HepG2 (cell line): ENCODE measurements around the gene LEAP2. TPM values are rescaled to one million over a fixed set of nuclear protein-coding genes. Genes with fewer than 3 reads are reported as not detected.

Experiments used
- DMAP1 ChIP-seq: IDR thresholded peaks from 2 replicates; pipeline ENCODE4 v1.6.1; 2016
- DNMT1 ChIP-seq: sonication (generic); formaldehyde crosslinking; IDR thresholded peaks from 2 replicates; pipeline ENCODE4 v1.5.1; 2020; ENCODE audit warnings: mild to moderate bottlenecking, missing genetic modification reagents
- HIVEP1 ChIP-seq: sonication (generic); formaldehyde crosslinking; IDR thresholded peaks from 2 replicates; pipeline ENCODE4 v1.4.0; 2020; ENCODE audit warnings: mild to moderate bottlenecking, missing genetic modification reagents
- KLF12 ChIP-seq: sonication (generic); formaldehyde crosslinking; IDR thresholded peaks from 2 replicates; pipeline ENCODE4 v1.4.0; 2020; ENCODE audit warnings: missing genetic modification reagents, borderline replicate concordance
- MAF1 ChIP-seq: sonication (generic); formaldehyde crosslinking; IDR thresholded peaks from 2 replicates; pipeline ENCODE4 v1.5.0; 2020; ENCODE audit warnings: missing genetic modification reagents, borderline replicate concordance
- MAFG ChIP-seq: sonication (generic); formaldehyde crosslinking; IDR thresholded peaks from 2 replicates; pipeline ENCODE4 v1.5.1; 2020; ENCODE audit warnings: mild to moderate bottlenecking, missing genetic modification reagents
- MED8 ChIP-seq: sonication (generic); formaldehyde crosslinking; IDR thresholded peaks from 2 replicates; pipeline ENCODE4 v1.8.1; 2023; ENCODE audit warnings: mild to moderate bottlenecking, missing genetic modification reagents; ENCODE audit not compliant: insufficient replicate concordance
- NFRKB ChIP-seq: fragments of 450-650 bp; IDR thresholded peaks from 2 replicates; pipeline ENCODE4 v1.6.1; 2017
- RFXANK ChIP-seq: IDR thresholded peaks from 2 replicates; pipeline ENCODE4 v1.6.1; 2016
- SIN3A ChIP-seq: IDR thresholded peaks from 2 replicates; pipeline ENCODE4 v1.6.1; 2011; ENCODE audit warnings: low read depth, mild to moderate bottlenecking, control low read depth, low read length, borderline replicate concordance
- TEAD3 ChIP-seq: optimal IDR thresholded peaks from 2 replicates; pipeline ENCODE3; 2016; ENCODE audit warnings: borderline replicate concordance
- ZNF441 ChIP-seq: sonication (generic); formaldehyde crosslinking; IDR thresholded peaks from 2 replicates; pipeline ENCODE4 v1.7.0; 2021; ENCODE audit warnings: missing genetic modification reagents, borderline replicate concordance
- ZNF563 ChIP-seq: sonication (generic); formaldehyde crosslinking; IDR thresholded peaks from 2 replicates; pipeline ENCODE4 v1.8.0; 2022; ENCODE audit warnings: mild to moderate bottlenecking, moderate library complexity, missing genetic modification reagents
- ZNF615 ChIP-seq: sonication (generic); formaldehyde crosslinking; IDR thresholded peaks from 2 replicates; pipeline ENCODE4 v1.5.0; 2020; ENCODE audit warnings: mild to moderate bottlenecking, missing genetic modification reagents, borderline replicate concordance
- ZNF768 ChIP-seq: sonication (generic); formaldehyde crosslinking; IDR thresholded peaks from 2 replicates; pipeline ENCODE4 v1.4.0; 2020; ENCODE audit warnings: missing genetic modification reagents
- ZNF773 ChIP-seq: sonication (generic); formaldehyde crosslinking; IDR thresholded peaks from 2 replicates; pipeline ENCODE4 v1.4.0; 2020; ENCODE audit warnings: missing genetic modification reagents, borderline replicate concordance
- ZNF883 ChIP-seq: sonication (generic); formaldehyde crosslinking; IDR thresholded peaks from 2 replicates; pipeline ENCODE4 v1.5.1; 2020; ENCODE audit warnings: mild to moderate bottlenecking, missing genetic modification reagents; ENCODE audit errors: not compliant biosample characterization
- polyA plus RNA-seq, 8 experiments: library from polyadenylated mRNA; depleted of rRNA in 3 of 8; stranded (reverse) in 7 of 8; unstranded in 1 of 8; fragments of >200 nt; fragmentation: Illumina TruSeq in 4 of 8; extraction: Trizol in 4 of 8; gene quantifications; 2 replicates each; pipeline versions ENCODE4 v1.2.1 to v1.2.3, GENCODE V29; 2011 to 2016; ENCODE audit warnings: low read depth in 4 of 8, missing spikeins in 1 of 8, mixed read lengths in 1 of 8; ENCODE audit not compliant: insufficient read depth in 1 of 8
- total RNA-seq, 5 experiments: library from RNA; depleted of rRNA; stranded (reverse); fragments of >200 nt; fragmentation: Illumina TruSeq; extraction: Trizol; gene quantifications; 2 replicates each; pipeline ENCODE4 v1.2.3, GENCODE V29; 2016; ENCODE audit warnings: low read depth in 1 of 5
- TF ChIP-seq, protein P1 (sequence below): sonication (generic); formaldehyde crosslinking; IDR thresholded peaks from 2 replicates; pipeline ENCODE4; 2020; ENCODE audit warnings: missing genetic modification reagents, mild to moderate bottlenecking, borderline replicate concordance
- TF ChIP-seq, protein P2 (sequence below): sonication (generic); formaldehyde crosslinking; IDR thresholded peaks from 2 replicates; pipeline ENCODE4 v1.9.0; 2021; ENCODE audit warnings: missing genetic modification reagents, mild to moderate bottlenecking, borderline replicate concordance
- TF ChIP-seq, protein P3 (sequence below): sonication (generic); formaldehyde crosslinking; conservative IDR thresholded peaks from 2 replicates; pipeline ENCODE4 v1.5.0; 2020; ENCODE audit warnings: missing genetic modification reagents
- TF ChIP-seq, protein P4 (sequence below): sonication (generic); formaldehyde crosslinking; IDR thresholded peaks from 2 replicates; pipeline ENCODE4 v1.4.0; 2020; ENCODE audit warnings: missing genetic modification reagents

LEAP2 gene
- total and polyA plus RNA-seq, 2 of the 13 experiments (the other 11 are each of a cell fraction or from before 2014, with no cell fraction given): 23.9 to 51.9 TPM

DNA sequence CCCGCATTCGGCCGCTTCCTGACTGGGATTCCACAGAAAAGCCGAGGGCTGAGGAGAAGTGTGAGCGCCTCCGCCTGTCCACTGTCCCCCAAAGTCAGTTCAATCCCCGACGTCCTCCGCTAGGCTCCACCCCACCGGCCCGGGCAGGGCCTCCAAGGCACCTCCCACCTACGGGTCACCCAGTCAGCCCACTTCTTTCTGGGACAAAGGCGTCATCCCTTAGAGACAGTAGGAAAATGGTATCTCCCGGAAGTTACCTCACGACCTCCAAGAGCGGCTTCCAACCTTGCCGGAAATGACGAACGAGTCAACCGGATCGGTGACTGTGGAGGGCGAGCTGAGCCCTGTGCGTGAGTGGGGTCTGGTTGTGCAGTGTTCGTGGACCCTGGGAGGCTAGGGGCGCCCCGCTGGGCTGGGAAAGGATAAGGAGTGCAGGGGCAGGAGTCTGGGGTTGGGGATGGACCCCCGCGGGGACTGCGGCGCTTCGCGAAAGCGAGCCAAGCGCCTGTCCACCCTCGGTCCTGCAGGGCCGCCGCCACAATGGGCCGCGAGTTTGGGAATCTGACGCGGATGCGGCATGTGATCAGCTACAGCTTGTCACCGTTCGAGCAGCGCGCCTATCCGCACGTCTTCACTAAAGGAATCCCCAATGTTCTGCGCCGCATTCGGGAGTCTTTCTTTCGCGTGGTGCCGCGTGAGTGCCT is 7.0 kb upstream of the LEAP2 start, which contains the start of the genes GDF9 and UQCRQ (continued):
- TF ChIP-seq ZNF615 (CRISPR knock-in tag) (no peak), SIN3A (peak; percentile 69; the same call in 1 of the 2 replicates), ZNF773 (CRISPR knock-in tag) (0 out of 2 replicates have a peak, but pooled peaks have one; percentile 54), ZNF768 (CRISPR knock-in tag) (peak; percentile 67; the same call in 1 of the 2 replicates), MAF1 (0 out of 2 replicates have a peak, but pooled peaks have one; percentile 60), ZNF883 (CRISPR knock-in tag) (peak; percentile 88), ZNF563 (CRISPR knock-in tag) (peak; percentile 36; the same call in 1 of the 2 replicates), DMAP1 (peak; percentile 81), MED8 (CRISPR knock-in tag) (peak; percentile 31), TEAD3 (CRISPR knock-in tag) (peak; percentile 49), KLF12 (no peak), MAFG (CRISPR knock-in tag) (no peak), HIVEP1 (CRISPR knock-in tag) (no peak; the same call in 1 of the 2 replicates), RFXANK (CRISPR knock-in tag) (no peak), DNMT1 (CRISPR knock-in tag) (peak; percentile 69; the same call in 1 of the 2 replicates), NFRKB (no peak), ZNF441 (CRISPR knock-in tag) (peak; percentile 83; the same call in 1 of the 2 replicates)
- TF ChIP-seq, protein P1, sequence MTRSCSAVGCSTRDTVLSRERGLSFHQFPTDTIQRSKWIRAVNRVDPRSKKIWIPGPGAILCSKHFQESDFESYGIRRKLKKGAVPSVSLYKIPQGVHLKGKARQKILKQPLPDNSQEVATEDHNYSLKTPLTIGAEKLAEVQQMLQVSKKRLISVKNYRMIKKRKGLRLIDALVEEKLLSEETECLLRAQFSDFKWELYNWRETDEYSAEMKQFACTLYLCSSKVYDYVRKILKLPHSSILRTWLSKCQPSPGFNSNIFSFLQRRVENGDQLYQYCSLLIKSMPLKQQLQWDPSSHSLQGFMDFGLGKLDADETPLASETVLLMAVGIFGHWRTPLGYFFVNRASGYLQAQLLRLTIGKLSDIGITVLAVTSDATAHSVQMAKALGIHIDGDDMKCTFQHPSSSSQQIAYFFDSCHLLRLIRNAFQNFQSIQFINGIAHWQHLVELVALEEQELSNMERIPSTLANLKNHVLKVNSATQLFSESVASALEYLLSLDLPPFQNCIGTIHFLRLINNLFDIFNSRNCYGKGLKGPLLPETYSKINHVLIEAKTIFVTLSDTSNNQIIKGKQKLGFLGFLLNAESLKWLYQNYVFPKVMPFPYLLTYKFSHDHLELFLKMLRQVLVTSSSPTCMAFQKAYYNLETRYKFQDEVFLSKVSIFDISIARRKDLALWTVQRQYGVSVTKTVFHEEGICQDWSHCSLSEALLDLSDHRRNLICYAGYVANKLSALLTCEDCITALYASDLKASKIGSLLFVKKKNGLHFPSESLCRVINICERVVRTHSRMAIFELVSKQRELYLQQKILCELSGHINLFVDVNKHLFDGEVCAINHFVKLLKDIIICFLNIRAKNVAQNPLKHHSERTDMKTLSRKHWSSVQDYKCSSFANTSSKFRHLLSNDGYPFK: peak; percentile 82
- TF ChIP-seq, protein P2, sequence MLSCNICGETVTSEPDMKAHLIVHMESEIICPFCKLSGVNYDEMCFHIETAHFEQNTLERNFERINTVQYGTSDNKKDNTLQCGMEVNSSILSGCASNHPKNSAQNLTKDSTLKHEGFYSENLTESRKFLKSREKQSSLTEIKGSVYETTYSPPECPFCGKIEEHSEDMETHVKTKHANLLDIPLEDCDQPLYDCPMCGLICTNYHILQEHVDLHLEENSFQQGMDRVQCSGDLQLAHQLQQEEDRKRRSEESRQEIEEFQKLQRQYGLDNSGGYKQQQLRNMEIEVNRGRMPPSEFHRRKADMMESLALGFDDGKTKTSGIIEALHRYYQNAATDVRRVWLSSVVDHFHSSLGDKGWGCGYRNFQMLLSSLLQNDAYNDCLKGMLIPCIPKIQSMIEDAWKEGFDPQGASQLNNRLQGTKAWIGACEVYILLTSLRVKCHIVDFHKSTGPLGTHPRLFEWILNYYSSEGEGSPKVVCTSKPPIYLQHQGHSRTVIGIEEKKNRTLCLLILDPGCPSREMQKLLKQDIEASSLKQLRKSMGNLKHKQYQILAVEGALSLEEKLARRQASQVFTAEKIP (CRISPR knock-in tag): no peak
- TF ChIP-seq, protein P3, sequence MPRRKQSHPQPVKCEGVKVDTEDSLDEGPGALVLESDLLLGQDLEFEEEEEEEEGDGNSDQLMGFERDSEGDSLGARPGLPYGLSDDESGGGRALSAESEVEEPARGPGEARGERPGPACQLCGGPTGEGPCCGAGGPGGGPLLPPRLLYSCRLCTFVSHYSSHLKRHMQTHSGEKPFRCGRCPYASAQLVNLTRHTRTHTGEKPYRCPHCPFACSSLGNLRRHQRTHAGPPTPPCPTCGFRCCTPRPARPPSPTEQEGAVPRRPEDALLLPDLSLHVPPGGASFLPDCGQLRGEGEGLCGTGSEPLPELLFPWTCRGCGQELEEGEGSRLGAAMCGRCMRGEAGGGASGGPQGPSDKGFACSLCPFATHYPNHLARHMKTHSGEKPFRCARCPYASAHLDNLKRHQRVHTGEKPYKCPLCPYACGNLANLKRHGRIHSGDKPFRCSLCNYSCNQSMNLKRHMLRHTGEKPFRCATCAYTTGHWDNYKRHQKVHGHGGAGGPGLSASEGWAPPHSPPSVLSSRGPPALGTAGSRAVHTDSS: no peak
- TF ChIP-seq, protein P4, sequence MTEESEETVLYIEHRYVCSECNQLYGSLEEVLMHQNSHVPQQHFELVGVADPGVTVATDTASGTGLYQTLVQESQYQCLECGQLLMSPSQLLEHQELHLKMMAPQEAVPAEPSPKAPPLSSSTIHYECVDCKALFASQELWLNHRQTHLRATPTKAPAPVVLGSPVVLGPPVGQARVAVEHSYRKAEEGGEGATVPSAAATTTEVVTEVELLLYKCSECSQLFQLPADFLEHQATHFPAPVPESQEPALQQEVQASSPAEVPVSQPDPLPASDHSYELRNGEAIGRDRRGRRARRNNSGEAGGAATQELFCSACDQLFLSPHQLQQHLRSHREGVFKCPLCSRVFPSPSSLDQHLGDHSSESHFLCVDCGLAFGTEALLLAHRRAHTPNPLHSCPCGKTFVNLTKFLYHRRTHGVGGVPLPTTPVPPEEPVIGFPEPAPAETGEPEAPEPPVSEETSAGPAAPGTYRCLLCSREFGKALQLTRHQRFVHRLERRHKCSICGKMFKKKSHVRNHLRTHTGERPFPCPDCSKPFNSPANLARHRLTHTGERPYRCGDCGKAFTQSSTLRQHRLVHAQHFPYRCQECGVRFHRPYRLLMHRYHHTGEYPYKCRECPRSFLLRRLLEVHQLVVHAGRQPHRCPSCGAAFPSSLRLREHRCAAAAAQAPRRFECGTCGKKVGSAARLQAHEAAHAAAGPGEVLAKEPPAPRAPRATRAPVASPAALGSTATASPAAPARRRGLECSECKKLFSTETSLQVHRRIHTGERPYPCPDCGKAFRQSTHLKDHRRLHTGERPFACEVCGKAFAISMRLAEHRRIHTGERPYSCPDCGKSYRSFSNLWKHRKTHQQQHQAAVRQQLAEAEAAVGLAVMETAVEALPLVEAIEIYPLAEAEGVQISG (CRISPR knock-in tag): peak; percentile 95
